ENCODE data around the gene AMZ1.
A peak's percentile ranks its signal among the peaks of the same experiment; 100 is the strongest.

The AMZ1 gene

GRCh38 chr7:2651336-2651735, 36.7 kb upstream of the AMZ1 start:
- DNase-seq, result no peak

DNA sequence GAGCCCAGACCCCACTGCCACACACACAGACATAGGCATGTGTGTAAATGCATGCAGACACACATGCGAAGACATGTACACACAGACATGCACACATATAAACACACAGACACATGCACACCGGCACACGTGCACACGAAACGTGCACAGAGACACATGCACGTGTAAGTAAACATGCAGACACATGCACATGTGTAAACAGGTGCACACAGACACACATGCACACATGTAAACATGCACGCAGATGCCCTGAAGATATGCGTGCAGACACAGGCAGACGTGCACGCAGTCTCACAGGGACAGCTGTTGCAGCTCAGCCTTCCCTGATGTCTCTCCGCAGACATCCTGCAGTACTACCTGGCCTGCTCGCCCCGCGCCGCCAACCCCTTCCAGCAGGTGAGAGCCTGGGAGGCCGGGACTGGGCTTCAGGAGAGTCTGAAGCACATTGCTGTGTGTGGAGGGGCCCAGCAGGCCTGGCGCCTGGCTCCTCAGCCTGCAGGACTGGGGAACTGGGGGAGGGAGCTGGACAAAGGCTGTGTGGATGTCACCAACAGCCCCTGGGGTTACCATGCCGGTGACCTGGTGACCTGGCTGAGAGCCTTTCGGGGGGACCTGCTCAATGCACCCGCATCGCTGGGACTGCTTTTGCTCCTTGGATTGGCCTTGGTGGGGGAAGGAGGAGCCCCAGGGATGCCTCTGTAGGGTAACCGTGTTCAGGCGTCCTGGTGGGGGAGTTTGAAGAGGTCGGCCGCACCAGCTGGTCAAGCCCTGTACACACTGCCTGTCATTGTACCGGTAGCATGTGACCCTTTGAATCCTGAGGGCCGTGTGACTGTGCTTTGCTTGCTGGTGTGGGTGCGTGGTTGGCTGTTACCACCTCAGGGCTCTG, 35.9 kb upstream of the AMZ1 start:
- no peak for DNase-seq

- no peak for DNase-seq
These were observed 35.3 kb upstream of the AMZ1 start for GRCh38 chr7:2652736-2653060.

DNA sequence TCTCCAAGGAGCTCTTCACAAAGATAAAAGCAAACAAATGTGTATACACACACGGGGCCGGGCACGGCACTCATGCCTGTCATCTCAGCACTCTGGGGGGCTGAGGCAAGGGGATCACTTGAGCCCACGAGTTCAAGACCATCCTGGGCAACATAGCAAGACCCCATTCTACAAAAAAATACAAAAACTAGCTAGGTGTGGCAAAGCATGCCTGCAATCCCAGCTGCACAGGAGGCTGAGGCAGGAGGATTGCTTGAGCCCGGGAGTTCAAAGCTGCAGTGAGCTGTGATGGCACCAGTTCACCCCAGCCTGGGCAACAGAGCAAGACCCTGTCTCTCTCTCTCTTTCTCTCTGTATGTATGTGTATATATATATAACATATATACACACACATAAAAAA, 33.9 kb upstream of the AMZ1 start:
- DNase-seq, result no peak

DNA sequence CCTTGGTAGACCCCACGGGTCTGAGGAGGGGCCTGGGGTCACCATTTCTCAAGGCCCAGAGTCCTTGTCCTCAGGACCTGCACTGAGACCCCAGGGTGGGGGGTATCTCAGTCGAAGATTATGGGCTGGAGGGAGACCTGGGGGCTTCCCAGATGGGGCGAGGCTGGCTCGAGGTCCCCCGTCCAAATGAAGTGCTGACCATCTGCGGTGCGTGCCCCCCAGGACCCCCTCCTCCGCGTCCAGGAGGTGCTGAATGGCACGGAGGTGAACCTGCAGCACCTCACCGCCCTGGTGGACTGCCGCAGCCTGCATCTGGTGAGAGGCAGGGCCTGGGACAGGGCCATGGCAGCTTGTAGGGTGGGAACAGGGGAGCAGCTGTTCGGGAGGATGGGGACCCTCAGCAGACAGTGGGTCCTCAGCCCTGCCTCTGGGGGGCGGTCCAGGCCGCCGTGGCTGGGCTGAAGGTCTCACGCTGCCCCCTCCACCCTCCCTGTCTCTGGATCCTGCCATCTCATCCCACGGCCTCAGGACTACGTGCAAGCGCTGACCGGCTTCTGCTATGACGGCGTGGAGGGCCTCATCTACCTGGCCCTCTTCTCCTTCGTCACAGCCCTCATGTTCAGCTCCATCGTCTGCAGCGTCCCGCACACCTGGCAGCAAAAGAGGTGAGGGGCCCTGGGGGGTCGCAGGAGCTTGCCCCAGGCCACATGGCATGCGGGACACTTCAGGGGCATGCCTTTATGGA, 32.0 kb upstream of the AMZ1 start:
- no peak for DNase-seq

- DNase-seq, result no peak
These were observed 30.8 kb upstream of the AMZ1 start for GRCh38 chr7:2657208-2657607.

GRCh38 chr7:2657920-2658671, 29.9 kb upstream of the AMZ1 start:
- no peak for DNase-seq

- DNase-seq, result no peak
These were observed 29.1 kb upstream of the AMZ1 start for GRCh38 chr7:2658941-2659340.

GRCh38 chr7:2659556-2660358, 28.2 kb upstream of the AMZ1 start:
- no peak for DNase-seq

GRCh38 chr7:2660359-2661095, 27.5 kb upstream of the AMZ1 start:
- DNase-seq, result peak; percentile 28

GRCh38 chr7:2661096-2661449, 26.9 kb upstream of the AMZ1 start:
- no peak for DNase-seq

DNA sequence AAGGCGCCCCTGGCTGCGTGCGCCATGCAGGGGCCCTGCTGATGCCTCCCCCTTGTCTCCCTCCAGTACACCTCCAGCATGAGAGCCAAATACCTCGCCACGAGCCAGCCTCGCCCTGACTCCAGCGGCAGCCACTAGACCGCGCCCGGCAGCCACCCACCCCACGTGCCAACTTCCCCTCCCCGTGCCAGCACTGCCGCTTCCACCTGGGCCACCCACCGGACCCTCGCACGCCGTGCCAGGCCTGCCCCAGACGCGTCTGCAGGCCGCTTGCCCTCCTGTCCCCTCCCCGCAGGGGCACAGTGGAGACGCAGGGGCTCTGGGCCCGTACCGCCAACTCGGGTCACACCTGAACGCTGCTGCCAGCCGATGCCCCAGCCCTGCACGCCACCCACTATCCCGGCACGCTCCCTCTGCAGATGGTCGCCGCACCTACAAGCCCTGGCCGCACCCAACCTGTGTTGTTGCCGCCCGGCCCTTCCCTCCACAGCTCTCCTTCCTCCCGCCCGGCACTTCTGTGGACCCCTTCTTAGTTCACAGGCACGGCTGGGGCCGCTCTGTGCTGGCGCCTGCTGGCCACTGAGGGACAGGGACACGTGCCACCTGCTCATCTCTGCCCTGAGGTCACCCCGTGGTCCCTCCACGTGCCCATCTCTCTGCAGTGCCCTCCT, 26.3 kb upstream of the AMZ1 start:
- no peak for DNase-seq

DNA sequence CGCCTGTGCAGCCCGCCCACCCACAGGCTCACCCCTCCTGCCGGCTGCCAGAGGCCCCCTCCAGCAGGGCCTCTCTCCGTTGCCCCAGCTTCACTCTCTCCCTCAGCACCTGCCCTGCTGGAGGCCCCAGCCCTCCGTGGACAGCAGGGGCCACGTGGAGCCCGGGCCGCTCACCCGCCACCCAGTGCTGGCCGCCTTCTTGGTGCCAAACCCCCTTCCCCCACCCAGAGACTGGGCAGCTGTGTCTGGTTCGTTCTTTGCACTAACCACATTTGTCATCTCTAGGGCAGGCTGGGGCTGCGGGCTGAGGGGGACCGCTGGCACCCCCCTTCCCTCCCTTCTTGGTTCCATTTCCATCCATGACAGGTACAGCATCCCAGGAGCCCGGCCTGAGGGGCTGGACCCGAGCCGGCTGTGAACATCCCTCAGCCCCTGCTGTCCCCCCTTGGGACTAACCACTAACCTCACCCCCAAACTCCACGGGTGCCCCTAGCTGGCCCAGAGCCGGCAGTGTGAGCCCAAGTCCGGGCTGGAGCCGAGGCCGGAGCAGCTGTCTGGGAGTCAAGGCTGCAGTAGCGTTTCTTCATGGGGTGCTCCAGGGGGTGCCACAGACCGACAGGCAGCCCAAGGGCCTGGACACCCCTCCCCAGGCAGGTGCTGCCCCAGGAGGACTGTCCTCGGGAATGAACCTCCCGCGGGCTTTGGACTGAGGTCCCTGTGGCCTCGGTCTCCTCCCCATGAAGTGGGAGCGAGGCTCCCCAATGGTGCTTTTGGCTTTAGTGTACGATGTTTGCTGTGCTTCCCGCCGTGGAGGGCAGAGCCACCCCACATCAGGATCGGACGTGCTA, 25.5 kb upstream of the AMZ1 start:
- DNase-seq, result no peak

- no peak for DNase-seq
These were observed 24.7 kb upstream of the AMZ1 start for GRCh38 chr7:2663121-2663886.

DNA sequence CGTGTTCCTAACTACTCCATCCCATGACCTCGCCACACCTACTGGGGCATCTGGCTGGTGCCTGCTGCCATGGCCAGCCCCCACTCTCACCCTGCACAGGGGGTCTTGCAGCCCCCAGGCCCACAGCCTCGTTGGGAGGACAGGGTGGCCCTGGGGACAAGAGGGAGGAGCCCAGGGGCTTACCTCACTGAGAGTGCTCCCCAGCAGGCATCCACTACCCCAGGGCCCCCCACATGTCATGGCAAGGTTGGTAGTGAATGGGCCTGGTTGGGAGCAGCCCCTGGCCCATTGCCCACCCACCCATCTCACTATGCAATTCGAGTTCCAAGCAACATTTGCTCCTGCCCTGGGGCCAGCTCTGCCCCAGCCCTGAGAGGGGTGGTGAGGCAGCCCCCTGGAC, 24.0 kb upstream of the AMZ1 start:
- no peak for DNase-seq

DNA sequence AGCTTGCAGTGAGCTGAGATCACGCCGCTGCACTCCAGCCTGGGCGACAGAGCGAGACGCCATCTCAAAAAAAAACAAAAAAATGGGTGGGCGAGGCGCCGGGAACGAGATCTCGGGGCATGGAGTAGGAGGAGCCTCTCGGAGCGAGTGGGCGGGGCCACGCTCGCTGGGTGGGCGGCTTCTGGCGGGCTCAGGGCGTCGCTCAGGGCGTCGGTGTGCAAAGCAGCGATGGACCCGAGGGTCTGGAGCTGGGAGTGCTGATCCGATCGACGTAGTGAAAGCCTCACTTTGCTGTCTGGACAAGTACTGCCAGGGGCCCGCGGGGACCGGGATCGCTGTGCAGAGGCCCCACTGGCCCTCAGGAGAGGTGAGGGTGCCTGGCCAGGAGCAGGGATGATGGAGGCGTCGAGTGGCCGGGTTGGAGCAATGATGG, 22.6 kb upstream of the AMZ1 start:
- no peak for DNase-seq

GRCh38 chr7:2666155-2666554, 21.8 kb upstream of the AMZ1 start:
- DNase-seq, result no peak

DNA sequence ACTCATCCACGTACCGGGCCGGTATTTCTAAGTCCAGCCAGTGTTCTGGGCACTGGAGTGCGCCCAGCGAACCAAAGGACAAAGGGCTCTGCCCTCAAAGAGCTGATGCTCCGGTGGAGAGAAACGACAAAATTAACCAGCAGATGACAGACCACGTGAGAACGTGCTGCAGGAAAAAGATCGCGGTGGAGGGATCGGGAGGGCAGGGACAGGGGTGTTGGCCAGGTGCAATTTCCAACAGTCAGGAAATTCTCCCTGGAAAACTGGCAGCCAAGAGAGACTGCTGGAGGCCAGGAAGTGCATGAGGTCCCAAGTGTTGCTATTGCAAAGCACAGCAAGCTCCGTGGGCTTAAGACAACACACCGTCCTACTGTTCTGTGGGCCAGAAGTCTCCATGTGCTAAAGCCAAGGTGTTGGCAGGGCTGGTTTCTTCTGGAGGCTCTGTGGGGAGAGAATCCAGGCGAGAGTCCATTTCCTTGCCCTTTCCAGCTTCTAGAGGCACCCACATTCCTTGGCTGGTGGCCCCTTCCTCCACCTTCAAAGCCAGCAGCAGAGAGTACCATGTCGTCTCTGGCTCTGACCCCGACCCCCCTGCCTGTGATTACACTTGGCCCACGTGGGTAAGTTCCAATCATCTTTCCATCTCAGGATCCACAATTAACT, 21.3 kb upstream of the AMZ1 start:
- no peak for DNase-seq

DNA sequence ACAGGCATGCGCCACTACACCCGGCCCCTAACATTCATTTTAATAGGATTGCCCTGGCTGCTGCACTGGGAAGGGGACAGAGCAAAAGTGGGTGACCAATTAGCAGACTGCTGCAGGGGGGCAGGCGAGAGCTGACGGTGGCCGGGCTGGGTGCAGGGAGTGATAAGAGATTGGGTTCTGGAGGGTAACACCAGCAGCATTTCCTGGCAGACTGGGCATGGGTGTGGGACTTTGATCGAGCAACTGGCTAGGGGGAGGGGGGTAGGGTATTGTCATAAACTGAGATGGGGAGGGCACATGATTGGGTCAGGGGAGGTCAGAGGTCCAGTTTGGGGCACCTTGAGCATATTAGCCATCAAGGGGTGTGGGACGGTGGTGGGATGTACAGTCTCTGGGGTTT, 20.2 kb upstream of the AMZ1 start:
- no peak for DNase-seq
